GM20000 (cell line): ENCODE results near the gene NAP1L5.

Experiments used
- DNase-seq: peaks from one replicate; pipeline ENCODE4 v3.0.0; 2012; ENCODE audit warnings: low spot score
- CTCF ChIP-seq: IDR thresholded peaks from 2 replicates; pipeline ENCODE4 v1.5.1; 2012; ENCODE audit warnings: mild to moderate bottlenecking, control low read depth; ENCODE audit errors: extremely low read depth, missing control alignments

Gene NAP1L5

GRCh38 chr4:88693792-88694191, 3.8 kb downstream of the NAP1L5 start:
- TF ChIP-seq CTCF = no peak

GRCh38 chr4:88690355-88690754, 7.3 kb downstream of the NAP1L5 start:
- TF ChIP-seq CTCF = no peak
- DNase-seq = no peak

More at GRCh38 chr4:88693792-88694191, 3.8 kb downstream of the NAP1L5 start:
- DNase-seq = no peak

- no peak for DNase-seq
- no peak for TF ChIP-seq CTCF
Measured at GRCh38 chr4:88681209-88681608, 16.4 kb downstream of the NAP1L5 start.

- TF ChIP-seq CTCF = no peak
- DNase-seq = no peak
Measured at GRCh38 chr4:88675543-88675942, 22.1 kb downstream of the NAP1L5 start.

GRCh38 chr4:88674979-88675378, 22.6 kb downstream of the NAP1L5 start:
- no peak for DNase-seq
- no peak for TF ChIP-seq CTCF

- no peak for TF ChIP-seq CTCF
- DNase-seq = no peak
Measured at GRCh38 chr4:88674565-88674964, 23.1 kb downstream of the NAP1L5 start.

- no peak for DNase-seq
- no peak for TF ChIP-seq CTCF
Measured at GRCh38 chr4:88673886-88674285, 23.7 kb downstream of the NAP1L5 start.
